Left ventricle myocardium inferior (tissue), 1 donor: ENCODE data around the gene SNRPA. TPM values are rescaled to one million over a fixed set of nuclear protein-coding genes. Genes with fewer than 3 reads are reported as not detected.

ENCODE experiments used
- DNase-seq: peaks from one replicate; pipeline ENCODE4 v3.0.0-alpha.2; 2020
- H3K27ac ChIP-seq: fragments of 200-600 bp; replicated peaks from 2 replicates; pipeline ENCODE4 v1.8.0; 2021
- H3K27me3 ChIP-seq: fragments of 200-600 bp; 2 replicates; pipeline ENCODE4 v1.8.0; 2021; ENCODE audit warnings: low read depth
- H3K36me3 ChIP-seq: fragments of 200-600 bp; 2 replicates; pipeline ENCODE4 v1.8.0; 2021
- H3K4me1 ChIP-seq: fragments of 200-600 bp; 2 replicates; pipeline ENCODE4 v1.8.0; 2021
- H3K4me3 ChIP-seq: fragments of 200-600 bp; 2 replicates; pipeline ENCODE4 v1.8.0; 2021; ENCODE audit warnings: mild to moderate bottlenecking, moderate library complexity
- H3K9me3 ChIP-seq: fragments of 200-600 bp; replicated peaks from 2 replicates; pipeline ENCODE4 v1.8.0; 2021
- intact Hi-C: fragments of 100-400 bp; cut with micrococcal nuclease; formaldehyde crosslinking; loops from one replicate; pipeline ENCODE4 v1.11.0; 2022
- total RNA-seq: library from RNA; stranded (reverse); fragmentation: NEBNext Ultra II Directional; extraction: Animal tissue kit (Norgen Biotek cat#: 25700); gene quantifications from one replicate; pipeline ENCODE4 v1.2.1, GENCODE V29; 2021
- TF ChIP-seq, protein P1 (sequence below): fragments of 200-600 bp; IDR thresholded peaks from 2 replicates; pipeline ENCODE4 v1.8.0; 2021; ENCODE audit warnings: antibody characterized with exemption, mild to moderate bottlenecking, borderline replicate concordance
- donor health status: DM: no; HTN: yes; CAD: no; lungs with severe emphysema.

The SNRPA gene
- total RNA-seq, 1 donor from 2014 or later = 27.9 TPM

DNA sequence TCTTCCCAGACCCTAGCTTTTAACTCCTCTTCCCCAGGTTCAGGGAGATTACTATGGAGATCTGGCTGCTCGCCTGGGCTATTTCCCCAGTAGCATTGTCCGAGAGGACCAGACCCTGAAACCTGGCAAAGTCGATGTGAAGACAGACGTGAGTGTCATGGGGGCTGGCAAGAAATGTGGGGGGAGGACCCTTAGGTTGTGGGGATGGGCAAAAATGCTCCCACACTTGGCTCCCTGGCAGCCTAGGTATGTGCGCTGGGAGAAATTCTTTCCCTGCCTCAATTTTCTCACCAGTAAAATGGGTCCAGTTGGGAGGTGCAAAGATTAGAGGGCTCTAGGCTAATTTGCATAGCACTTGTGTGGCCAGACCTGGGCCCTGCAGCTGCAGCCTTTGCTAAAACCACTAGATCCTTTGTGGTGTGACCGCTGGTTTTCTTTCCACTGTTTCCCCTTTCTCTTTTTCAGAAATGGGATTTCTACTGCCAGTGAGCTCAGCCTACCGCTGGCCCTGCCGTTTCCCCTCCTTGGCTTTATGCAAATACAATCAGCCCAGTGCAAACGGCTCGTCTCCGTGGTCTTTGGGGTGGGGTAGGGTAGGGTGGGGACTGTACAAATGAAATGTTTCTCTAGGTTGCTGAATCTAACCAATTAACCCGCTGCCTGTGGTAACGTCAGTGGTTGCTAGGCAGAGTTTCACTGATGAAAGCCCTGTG is 26.1 kb downstream of the SNRPA start:
- TF ChIP-seq, protein P1, sequence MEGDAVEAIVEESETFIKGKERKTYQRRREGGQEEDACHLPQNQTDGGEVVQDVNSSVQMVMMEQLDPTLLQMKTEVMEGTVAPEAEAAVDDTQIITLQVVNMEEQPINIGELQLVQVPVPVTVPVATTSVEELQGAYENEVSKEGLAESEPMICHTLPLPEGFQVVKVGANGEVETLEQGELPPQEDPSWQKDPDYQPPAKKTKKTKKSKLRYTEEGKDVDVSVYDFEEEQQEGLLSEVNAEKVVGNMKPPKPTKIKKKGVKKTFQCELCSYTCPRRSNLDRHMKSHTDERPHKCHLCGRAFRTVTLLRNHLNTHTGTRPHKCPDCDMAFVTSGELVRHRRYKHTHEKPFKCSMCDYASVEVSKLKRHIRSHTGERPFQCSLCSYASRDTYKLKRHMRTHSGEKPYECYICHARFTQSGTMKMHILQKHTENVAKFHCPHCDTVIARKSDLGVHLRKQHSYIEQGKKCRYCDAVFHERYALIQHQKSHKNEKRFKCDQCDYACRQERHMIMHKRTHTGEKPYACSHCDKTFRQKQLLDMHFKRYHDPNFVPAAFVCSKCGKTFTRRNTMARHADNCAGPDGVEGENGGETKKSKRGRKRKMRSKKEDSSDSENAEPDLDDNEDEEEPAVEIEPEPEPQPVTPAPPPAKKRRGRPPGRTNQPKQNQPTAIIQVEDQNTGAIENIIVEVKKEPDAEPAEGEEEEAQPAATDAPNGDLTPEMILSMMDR = peak; percentile 10
- Histone ChIP-seq H3K27me3 (no peaks in the 10 kb centered on the region), H3K4me3 (peak overlapping the region; percentile 79), H3K4me1 (peaks cover 19% of the 10 kb centered on the region), H3K36me3 (no peaks in the 10 kb centered on the region), H3K27ac (peak overlapping the region; percentile 95), H3K9me3 (no peaks in the 10 kb centered on the region)
- peak; percentile 84 for DNase-seq
- intact Hi-C loops = no loop called here

DNA sequence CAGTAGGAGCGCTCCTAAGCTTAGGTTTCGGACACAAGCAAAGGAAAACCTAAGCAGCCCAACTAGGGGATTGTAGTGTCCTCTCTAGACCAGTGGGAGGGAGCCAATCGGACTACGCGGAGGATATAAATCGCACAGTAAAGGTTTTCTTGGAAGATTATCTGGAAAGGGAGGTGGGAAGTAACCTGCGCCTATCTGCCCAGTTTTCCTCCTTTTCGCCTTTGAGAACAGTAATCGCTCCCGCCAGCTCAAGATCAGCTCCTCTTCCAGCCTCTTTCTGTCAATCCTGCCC is 26.6 kb downstream of the SNRPA start:
- TF ChIP-seq, protein P1 = no peak
- Histone ChIP-seq H3K4me1 (peaks cover 19% of the 10 kb centered on the region), H3K27me3 (no peaks in the 10 kb centered on the region), H3K9me3 (no peaks in the 10 kb centered on the region), H3K36me3 (no peaks in the 10 kb centered on the region), H3K27ac (peak overlapping the region; percentile 95), H3K4me3 (peak overlapping the region; percentile 79)
- DNase-seq = no peak
- intact Hi-C loops = no loop called here

DNA sequence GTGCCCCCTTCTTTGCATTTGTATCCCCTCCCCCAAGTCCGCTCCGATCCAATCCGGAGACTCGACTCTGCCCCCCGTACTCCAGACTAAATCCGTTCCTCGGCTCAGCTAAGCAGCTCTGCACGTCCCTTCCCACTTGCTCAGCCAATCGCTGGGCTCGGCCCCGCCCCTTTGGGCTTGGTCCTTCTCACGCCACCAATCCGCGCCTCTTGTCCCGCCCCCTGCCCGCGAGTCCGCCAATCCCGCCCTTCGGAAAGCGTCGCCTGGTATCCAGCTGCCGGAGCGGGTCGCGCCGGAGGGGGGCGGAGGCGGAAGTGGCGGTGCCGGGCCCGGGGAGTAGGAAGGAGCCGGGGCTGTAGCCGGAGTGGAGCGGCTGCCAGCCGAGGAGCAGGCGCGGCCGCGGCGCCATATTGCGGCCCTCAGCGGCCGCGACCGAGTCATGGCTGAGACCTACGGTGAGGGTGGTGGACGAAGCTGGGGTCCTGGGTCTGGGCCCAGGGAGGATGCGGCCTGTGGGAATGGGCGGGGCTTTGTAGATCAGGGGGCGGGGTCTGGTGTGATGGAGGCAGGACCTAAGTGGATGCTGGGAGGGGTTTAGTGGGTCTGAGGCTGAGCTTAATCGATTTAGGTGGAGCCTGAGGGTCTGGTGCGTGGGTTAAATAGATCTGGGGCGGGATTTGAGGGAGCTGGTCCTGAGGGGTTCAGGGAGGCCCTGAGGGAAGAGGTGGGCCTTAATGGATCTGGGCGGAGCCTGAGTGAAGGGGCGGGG is 27.1 kb downstream of the SNRPA start, which contains the start of gene RAB4B:
Gene RAB4B (plus strand): TSS at position 311 of the 769 bp plus-strand sequence. CDS start 129 bp downstream, at position 440.
- intact Hi-C loops = no loop called here
- TF ChIP-seq, protein P1 = no peak
- H3K4me1 ChIP-seq = peaks cover 19% of the 10 kb centered on the region
- H3K36me3 ChIP-seq = no peaks in the 10 kb centered on the region
- peak; percentile 100 for DNase-seq
- H3K27ac ChIP-seq = peak within 1 kb of the TSS; percentile 95
- no peaks in the 10 kb centered on the region for H3K9me3 ChIP-seq
- H3K27me3 ChIP-seq = no peaks in the 10 kb centered on the region
- H3K4me3 ChIP-seq = peak within 1 kb of the TSS; percentile 79

DNA sequence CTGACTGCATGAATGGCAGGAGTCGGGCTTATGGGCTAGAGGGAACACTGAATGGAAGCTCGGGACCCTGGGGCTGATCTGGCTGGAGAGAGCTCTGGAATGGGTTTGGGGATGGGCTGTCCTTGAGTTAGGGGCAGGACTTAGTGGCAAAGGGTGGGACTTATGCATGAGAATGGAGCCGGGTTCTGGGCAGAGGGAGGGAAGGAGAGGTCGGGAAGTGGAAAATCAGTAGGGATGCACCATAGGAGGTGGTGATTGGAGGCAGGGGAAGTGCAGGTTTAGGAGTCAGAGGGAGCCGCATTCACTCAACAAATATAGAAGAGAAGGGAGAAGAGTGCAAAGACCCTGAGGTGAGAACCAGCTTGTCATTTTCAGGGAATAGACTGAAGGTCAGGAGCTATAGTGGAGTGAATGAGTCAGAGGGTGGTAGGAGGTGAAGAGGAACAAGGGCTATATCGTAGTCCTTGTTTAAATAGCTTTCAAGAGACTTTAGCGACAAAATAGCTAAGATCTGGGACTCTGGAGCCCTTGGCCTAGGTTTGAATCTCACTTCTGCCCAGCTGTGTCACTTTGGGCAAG is 27.8 kb downstream of the SNRPA start:
- Histone ChIP-seq H3K27me3 (no peaks in the 10 kb centered on the region), H3K9me3 (no peaks in the 10 kb centered on the region), H3K4me3 (peak overlapping the region; percentile 79), H3K4me1 (peaks cover 19% of the 10 kb centered on the region), H3K36me3 (no peaks in the 10 kb centered on the region), H3K27ac (peak overlapping the region; percentile 95)
- intact Hi-C loops = no loop called here
- TF ChIP-seq, protein P1 = no peak
- DNase-seq = no peak

DNA sequence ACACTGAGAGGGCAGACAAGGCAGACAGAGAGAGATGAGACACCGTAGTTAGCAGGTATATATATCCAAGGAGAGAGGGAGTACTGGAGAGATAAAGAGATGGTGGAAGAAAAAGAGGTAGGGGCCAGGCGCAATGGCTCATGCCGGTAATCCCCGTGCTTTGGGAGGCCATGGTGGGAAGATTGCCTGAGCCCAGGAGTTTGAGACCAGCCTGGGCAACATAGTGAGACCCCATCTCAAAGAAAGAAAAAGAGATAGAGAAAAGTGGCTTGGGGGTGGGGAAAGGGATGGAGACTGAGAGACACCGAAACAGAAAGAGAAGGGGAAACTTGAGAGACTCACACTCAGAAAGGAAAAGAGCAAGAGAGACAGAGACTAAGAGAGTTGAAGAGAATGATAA is 29.6 kb downstream of the SNRPA start:
- H3K9me3 ChIP-seq = no peaks in the 10 kb centered on the region
- DNase-seq = no peak
- intact Hi-C loops = no loop called here
- H3K4me1 ChIP-seq = peaks cover 19% of the 10 kb centered on the region
- no peak overlapping the region for H3K27ac ChIP-seq
- no peak overlapping the region for H3K4me3 ChIP-seq
- TF ChIP-seq, protein P1 = no peak
- H3K36me3 ChIP-seq = no peaks in the 10 kb centered on the region
- no peaks in the 10 kb centered on the region for H3K27me3 ChIP-seq
